GM19351 (cell line): ENCODE data around the gene PARP4.
A peak's percentile ranks its signal among the peaks of the same experiment; 100 is the strongest.
"Not testable (repeated sequence)": the region's sequence is repeated elsewhere in the genome, so short reads cannot be mapped to it uniquely, and the experiment has no call there.

Experiments
- ATAC-seq: cut with Tn5 transposase; IDR thresholded peaks from one replicate; pipeline ENCODE4 v1.9.1; 2021; ENCODE audit warnings: mild to moderate bottlenecking, moderate library complexity; ENCODE audit not compliant: unreplicated experiment

Gene PARP4

DNA sequence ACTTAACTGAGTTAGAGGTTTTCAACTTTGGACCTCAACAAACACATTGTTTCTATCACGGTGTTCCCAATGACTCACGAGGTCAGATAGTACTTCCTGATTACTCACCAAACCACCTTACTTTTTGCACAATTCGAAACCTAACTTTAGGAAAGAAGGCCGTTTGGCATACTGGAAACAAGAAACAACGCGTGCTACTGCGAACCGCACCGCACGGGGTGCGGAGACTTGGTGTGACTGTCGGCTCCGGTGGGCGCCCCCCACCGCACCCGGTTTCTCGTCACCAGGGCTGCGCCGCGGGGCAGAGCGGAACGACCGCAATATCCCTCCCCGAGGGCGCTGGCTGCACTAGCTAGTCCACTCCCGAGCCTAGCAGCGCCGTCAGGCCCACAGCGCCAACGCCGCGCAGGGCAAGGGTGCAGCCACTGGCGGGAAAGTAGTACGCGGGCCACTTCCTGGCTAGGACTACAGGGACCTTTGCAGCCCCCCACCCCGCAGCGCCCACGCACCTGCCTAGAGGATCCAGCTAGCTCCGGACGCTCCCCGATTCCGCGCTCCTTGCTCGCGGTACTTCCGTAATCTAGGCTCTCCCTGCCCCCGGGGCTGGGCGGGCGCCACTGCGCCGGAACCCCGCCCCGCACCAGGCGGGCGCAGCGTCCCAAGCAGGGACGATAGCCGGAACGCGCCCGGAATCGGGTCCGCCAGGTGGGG is at the start of gene PARP4:
Gene PARP4 (minus strand): TSS at position 582 of the 711 bp plus-strand sequence. CDS start 9,002 bp downstream, outside the sequence.
- peak; percentile 67 for ATAC-seq

DNA sequence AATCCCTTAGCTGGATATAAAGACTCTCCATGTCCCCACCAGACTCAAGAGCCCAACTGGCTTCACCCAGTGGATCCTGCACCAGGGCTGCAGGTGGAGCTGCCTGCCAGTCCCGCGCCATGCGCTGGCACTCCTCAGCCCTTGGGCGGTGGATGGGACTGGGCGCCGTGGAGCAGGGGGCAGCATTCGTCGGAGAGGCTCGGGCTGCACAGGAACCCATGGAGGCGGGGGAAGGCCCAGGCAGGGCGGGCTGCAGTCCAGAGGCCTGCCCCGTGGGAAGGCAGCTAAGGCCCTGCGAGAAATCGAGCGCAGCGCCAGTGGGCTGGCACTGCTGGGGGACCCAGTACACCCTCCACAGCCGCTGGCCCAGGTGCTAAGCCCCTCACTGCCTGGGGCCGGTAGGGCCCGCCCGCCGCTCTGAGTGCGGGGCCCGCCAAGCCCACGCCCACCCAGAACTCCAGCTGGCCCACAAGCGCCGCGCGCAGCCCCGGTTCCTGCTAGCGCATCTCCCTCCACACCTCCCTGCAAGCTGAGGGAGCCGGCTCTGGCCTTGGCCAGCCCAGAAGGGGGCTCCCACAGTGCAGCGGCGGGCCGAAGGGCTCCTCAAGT is 48.1 kb upstream of the PARP4 start:
- ATAC-seq, result not testable (repeated sequence)

DNA sequence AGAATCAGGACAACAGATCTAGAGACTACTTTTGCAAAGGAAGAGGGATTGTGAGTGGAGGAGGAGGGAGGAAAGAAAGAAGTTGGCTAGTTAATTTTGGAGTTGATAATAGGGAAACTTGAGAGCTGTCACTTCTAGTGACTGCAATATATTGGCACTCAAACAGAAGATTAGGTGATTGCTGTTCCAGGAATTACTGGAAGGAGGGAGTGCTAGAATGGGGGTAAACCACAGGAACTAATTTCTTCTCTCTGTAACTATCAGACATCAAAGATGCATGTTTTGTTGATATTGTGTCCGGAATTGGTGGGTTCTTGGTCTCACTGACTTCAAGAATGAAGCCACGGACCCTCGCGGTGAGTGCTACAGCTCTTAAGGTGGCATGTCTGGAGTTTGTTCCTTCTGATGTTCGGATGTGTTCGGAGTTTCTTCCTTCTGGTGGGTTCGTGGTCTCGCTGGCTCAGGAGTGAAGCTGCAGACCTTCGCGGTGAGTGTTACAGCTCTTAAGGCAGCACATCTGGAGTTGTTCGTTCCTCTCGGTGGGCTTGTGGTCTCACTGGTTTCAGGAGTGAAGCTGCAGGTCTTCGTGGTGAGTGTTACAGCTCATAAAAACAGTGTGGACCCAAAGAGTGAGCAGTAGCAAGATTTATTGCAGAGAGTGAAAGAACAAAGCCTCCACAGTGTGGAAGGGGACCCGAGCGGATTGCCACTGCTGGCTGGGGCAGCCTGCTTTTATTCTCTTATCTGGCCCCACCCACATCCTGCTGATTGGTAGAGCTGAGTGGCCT is 47.0 kb upstream of the PARP4 start:
- not testable (repeated sequence) for ATAC-seq

DNA sequence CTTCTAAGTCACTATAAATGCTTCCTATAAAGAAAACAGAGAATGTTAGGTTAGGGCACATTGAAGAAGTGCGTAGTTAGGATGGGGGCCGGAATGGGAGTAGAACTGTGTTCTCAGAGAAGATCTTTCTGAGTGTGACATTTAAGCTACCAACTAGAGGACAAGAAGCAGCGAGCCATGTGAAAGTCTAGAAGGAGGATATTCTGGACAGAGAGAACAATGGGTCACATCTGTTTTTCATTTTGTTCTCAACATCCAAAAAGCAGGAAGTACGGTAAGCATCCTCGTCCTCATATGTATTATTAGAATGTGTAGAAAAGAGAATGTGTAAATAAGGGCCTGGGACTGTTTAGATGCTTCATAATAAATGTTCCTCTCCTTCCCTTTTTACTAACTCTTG is 44.5 kb upstream of the PARP4 start:
- no peak for ATAC-seq

DNA sequence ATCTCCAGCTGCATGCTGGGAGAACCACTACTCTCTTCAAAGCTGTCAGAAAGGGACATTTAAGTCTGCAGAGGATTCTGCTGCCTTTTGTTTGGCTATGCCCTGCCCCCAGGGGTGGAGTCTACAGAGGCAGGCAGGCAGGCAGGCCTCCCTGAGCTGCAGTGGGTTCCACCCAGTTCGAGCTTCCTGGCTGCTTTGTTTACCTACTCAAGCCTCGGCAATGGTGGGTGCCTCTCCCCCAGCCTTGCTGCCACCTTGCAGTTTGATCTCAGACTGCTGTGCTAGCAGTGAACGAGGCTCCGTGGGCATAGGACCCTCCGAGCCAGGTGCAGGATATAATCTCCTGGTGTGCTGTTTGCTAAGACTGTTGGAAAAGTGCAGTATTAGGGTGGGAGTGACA is 41.3 kb upstream of the PARP4 start:
- not testable (repeated sequence) for ATAC-seq

DNA sequence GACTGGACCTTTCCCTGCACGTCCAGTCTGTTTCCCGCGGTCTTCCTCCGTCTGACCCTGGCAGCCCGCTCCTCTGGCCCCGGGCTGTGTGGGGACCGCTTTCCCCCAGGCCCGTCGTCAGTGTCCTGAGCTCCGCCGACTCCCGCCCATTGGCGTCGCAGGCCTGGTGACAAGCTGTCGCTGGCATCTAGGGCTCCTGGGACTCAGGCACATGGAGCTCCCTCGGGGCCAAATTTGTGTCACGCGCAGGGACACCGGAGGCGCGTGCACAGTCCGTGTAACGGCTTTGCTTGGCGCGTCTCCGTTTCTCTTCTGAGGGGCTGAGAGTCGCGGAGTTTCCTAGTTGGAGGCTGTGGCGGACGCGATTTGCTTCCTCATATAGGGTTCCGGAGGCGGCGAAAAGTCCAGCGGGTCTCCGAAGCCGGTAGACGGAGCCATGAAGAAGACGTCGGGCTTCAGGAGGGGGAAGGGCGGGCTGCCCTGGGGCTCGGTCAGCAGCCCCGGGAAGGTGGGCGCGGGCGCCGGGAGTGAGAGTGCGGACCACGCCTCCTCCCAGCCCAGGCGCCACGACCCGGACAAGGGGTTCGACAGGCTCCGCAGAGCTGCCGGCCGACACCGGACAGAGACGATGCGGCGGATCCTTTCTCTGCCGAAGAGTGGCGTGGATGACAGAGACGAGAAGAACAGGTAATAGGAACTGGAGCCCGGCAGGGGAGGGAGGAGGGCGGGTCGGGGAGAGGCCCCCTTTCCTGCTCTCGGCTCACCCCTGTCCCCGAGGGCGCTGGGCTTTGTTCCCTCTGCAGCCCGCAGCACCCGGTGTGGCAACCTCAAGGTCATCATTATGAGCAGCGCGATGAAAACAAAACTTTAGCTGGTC is 29.1 kb upstream of the PARP4 start:
- not testable (repeated sequence) for ATAC-seq

DNA sequence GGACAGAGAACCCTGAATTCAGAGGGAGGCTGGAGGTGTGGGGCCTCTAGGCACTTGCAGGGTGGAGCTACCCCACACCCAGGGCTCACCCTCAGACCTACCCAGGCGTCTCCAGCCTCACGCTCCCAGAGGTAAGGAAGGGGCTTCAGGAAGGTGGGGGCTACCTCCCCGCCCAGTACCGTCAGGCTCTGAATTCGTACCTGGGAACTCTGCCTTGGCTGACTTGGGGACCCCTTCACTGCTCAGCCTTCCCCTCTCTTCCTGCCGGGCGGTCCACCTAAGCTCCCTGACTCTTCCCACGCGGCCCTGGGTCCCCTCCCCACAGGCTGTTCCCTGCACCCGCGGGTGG is 28.5 kb upstream of the PARP4 start:
- no peak for ATAC-seq

DNA sequence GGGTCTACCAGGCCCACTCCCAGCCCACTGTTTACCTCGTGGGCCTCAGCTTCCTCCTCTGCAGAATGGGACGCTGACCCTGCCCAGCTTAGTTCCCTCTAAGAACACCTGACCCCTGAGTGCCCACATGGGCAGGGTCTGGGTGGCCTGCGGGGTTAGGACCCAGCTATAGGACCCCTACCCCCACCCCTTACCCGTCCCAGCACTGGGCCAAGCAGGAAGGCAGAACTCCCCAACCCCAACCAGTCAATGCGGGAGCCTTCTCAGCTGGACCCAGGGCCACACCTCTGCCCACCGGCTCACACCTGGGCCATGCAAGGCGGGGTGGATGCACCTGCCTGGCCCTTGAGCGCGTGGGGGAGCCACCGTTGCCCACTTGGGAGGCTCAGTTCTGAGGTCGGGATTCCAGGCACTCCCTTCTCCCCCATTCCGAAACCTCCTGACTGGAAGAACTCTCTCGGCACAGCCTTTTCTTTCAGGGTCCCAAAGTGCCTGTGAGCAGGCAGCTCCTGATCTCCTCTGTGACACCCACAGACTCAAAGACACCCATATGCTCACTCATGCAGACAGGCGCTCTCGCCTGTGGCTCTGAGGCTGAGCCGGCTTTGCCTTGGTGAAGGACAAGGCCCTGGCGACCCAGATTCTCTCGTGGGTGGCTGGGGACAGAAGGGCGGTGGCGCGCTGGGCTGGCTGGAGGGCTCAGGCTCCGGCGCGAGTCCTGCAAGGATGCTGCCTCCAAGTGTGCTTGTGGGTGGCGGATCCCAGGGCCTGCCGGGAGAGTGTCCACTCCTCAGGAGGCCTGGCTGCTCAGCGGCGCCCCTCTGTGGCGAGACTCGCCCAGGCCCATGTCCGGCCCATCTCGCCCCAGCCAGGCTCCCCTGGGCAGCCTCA is 27.9 kb upstream of the PARP4 start:
- ATAC-seq, result no peak

DNA sequence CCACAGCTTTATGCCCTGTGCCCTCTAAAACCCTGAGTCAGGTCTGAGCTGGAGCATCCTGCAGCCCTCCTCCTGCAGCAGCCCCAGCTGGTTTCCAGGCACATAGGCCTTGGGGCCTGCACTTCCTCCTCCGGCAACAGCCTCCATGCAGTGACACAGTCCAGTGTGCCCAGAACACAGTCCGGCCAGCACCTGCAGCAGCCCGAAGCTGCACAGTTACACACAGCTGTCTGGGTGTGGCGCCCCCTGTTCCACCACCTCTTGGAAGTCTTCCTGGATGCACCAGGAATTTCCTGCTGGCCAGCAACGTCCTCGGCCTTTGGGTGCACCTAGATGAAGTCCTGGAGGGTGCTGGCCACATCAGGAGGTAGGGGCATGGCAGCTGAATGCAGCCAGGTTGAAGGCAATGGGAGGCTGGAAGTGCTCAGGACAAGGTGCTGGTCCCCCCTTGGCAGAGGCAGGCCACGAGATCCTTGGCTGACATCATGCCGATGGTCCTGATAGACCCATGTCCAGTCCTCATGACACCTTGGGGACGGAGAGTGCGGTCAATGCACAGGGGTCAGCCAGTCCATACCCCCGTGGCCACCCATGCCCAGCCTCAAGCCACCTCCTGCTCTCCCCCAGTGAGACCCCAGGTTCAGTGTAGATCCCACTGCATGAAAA is 27.1 kb upstream of the PARP4 start:
- ATAC-seq, result no peak

DNA sequence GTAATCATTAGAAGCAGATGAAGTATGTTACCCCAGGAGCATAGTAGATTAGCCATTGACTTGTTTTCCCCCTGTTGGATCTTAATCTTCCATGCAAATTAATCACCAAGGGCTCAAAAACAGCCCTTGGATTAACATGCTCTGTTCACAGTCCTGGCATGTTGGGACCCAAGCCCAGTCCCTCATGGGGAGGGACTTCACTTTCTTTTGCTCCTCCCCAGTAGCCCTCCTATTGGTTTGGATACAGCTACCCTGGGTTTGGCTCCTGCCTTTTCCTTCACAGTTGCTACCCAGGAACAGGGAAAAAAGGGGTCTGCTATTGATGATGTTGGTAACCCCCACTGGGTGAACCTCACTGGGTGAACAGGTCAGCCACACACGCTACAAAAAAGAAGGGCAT is 16.9 kb upstream of the PARP4 start:
- no peak for ATAC-seq

DNA sequence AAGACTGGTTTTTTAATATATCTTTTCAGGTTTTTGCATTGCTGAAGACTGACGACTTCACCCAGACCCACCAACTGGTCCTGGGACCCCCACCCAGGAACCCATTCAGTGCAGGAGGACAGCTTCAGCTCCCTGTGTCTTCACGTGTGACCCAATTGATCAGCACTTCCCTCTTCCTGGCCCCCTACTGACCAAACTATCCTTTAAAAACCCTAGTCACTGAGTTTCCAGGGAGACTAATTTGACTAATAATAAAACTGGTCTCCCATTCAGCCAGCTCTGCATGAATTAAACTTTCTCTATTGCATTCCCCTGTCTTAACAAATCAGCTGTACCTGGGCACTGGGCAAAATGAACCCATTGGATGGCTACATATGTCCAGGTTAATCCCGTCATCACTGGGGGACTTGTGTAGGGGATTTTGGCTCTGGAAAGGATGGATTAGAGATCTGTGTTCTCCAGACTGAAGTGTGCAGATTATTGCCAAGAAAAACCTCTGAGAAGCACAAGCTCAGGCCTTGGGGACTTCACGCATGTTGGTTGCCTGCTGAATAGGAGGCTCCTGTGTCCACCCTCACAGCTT is 16.3 kb upstream of the PARP4 start:
- ATAC-seq, result no peak

DNA sequence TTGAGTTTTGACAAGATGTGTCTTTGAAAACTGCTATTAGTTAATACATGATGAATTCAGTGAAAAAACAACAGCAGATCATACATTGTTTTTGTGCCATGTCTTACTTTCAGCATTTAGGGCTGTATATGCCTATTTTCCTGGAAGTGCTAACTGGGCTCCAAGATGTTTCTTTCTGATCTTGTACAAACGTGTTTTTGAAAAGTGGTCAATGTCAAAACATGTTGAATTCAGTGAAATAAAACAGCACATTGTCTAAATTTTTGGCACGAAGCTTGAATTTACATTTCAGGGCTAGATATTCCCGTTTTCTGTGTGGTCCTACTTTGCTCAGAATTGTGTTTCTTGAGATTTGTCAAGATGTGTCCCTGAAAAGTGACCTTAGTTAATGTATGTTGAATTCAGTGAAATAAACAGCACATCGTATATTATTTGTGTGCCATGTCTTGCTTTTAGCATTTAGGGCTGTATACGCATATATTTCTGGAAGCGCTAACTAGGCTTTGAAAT is 14.7 kb upstream of the PARP4 start:
- no peak for ATAC-seq

DNA sequence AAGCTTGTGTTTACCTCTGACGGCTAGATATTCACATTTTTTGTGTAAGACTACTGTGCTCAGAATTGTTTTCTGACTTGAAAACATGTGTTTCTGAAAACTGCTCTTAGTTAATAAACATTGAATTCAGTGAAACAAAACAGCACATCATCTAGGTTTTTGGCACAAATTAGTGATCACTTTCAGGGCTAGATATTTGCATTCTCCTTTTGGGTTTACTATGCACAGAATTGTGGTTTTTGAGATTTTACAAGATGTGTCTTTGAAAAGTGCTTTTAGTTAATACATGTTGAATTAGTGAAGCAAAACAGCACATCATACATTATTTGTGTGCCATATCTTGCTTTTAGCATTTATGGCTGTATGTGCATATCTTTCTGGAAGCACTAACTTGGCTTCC is 8.2 kb upstream of the PARP4 start:
- ATAC-seq, result no peak

DNA sequence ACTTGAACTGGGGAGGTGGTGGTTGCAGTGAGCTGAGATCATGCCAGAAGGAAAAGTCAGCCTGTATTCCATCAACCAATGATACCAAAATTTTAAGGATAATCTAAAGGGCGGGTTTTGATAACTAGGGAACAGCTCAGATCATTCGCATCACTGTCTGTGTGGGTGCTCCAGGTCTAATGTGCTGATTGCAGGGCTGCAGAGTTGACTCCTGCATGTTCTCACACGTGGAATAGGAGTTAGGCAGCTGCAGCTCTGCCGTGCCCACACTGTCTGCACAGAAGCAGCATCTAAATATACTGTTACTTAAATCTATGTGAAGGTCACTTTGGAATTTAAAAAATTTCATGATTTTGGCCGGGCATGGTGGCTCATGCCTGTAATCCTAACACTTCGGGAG is 4.3 kb upstream of the PARP4 start:
- ATAC-seq, result no peak

DNA sequence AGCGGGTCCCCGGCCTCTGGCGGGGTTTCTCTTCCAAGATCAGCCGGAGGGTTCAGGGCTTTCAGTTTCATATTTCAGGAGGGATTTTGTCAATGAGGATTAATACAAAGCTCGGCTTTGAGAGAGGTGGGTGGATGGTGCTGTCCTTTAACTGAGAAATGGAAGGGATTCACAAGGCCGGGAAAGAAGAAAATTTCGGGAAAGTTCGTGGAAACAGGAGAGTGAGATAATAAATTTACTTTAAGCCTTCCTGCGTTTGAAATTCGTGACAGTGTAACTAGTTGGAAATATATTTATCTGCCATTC is 283 bp upstream of the PARP4 start:
- no peak for ATAC-seq

DNA sequence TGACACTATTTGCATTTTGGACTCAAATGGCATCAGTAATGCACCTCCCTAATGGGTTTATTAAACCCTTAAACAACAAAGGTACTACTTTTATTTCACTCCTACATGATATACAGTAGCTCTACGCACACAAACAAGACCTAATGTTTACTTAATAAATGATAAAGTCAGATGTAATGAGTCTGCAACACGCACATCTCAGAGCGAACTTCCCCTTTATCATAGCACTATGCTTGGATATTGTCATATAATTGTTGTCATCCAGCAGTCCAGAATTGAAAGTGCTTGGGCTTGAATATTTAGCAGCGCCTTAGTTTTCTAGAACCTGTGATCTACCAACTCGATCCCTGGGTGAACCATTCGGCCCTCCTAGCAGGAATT is 772 bp downstream of the PARP4 start:
- ATAC-seq, result no peak

DNA sequence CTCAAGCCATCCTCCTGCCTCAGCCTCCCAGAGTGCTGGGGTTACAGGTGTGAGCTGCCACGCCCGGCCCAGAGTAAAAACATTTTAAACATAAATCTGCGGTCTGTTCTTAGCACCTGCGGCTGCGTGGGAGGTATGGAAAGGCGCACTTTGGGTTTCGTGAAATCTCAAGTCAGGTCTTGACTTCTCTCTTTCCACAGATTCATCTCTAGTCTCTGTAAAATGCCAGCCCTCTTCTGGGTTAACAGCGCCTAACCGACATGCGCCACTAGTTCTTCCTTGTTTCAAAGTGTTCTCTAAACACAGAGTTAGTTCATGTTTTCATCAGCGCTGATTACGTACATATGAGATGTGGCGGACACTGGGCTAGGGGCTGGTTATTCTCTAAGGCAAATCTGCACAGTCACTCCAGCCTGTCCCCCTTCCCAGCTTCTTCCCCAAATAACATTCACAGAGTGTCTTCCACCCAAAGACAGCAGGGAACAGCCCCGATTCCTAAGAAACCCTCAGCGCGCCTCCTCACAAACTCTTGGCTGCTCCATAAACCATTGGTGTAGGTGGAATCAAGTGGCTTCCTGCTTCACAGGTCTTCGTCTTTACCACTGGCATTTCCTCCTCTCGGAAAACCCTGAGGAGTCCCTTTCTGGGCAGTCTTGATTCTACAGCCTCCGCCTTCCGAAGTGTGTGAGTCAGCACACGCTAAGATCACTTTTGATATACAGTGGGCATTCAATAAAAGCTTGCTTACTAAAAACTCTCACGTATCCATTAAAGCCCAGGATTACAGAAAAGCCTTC is 1.4 kb downstream of the PARP4 start:
- ATAC-seq, result peak; percentile 66

DNA sequence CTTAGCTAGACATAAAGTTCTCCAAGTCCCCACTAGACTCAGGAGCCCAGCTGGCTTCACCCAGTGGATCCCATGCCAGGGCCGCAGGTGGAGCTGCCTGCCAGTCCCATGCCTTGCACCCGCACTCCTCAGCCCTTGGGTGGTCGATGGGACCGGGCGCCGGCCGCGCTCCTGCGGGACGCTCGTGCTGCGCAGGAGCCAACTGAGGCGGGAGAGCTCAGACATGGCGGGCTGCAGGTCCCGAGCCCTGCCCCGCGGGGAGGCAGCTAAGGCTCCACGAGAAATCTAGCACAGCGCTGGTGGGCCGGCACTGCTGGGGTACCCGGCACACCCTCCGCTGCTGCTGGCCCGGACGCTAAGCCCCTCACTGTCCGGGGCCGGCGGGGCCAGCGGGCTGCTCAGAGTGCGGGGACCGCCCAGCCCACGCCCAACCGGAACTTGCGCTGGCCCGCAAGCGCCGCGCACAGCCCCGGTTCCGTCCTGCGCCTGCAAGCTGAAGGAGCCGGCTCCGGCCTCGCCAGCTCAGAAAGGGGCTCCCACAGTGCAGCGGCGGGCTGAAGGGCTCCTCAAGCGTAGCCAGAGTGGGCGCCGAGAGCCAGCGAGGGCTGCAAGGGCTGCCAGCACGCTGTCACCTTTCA is 5.8 kb downstream of the PARP4 start:
- no peak for ATAC-seq
